ENCODE results near the gene CACNG4.

The CACNG4 gene

GRCh38 chr17:67043283-67043682 is 78.8 kb downstream of the CACNG4 start:
- no peak for DNase-seq (ENCODE audit: low read depth)

GRCh38 chr17:67044016-67044772 is 79.7 kb downstream of the CACNG4 start, which contains the start of gene CACNG1:
Gene CACNG1, plus strand, starts transcription at chr17:67044554. Its CDS starts 107 bp downstream, at chr17:67044661.
- no peak for DNase-seq (ENCODE audit: low read depth)

GRCh38 chr17:67044940-67045339 is 80.4 kb downstream of the CACNG4 start:
- DNase-seq (ENCODE audit: low read depth): no peak

DNA sequence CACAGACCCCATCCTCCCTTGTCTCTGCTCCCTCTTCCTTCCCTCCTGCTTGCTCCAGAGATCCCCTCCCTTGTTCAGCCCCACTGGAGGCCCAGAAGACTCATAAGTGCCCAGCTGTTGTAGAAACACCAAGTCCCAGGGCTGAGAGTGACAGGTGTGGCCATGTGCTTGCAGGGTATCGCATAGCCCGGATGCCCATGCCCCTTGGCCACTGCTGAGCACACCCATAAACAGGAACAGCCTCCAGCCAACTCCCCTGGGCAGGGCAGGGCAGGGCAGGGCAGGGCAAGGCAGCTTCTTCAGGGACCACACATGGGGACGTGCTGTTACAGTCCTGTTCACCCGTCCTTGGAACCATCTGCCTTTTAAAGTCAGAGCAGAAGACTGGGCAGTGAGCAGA is 81.9 kb downstream of the CACNG4 start:
- no peak for DNase-seq (ENCODE audit: low read depth)

- no peak for DNase-seq (ENCODE audit: low read depth)
Measured at GRCh38 chr17:67047382-67047781, 82.9 kb downstream of the CACNG4 start.

GRCh38 chr17:67049025-67049739 is 84.7 kb downstream of the CACNG4 start:
- no peak for DNase-seq (ENCODE audit: low read depth)

DNA sequence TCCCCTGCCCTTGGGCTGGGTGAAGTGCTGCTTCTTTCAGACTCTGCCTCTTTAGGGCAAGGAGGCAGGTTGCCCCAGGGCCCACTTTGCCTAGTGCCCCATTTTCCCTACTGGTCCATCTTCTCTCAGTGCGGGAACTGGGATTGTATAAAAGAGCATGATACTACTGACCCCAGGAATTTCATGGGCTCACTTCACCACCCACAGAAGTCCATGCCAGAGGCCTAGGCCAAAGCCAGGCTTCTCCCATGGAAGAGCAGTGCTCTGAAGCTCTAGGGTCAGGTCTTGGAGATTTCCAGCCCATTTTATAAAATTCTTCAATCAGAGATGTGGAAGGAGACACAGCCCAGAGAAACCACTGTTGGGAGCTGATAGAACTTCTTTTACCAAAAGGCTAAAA is 85.6 kb downstream of the CACNG4 start:
- no peak for DNase-seq (ENCODE audit: low read depth)

DNA sequence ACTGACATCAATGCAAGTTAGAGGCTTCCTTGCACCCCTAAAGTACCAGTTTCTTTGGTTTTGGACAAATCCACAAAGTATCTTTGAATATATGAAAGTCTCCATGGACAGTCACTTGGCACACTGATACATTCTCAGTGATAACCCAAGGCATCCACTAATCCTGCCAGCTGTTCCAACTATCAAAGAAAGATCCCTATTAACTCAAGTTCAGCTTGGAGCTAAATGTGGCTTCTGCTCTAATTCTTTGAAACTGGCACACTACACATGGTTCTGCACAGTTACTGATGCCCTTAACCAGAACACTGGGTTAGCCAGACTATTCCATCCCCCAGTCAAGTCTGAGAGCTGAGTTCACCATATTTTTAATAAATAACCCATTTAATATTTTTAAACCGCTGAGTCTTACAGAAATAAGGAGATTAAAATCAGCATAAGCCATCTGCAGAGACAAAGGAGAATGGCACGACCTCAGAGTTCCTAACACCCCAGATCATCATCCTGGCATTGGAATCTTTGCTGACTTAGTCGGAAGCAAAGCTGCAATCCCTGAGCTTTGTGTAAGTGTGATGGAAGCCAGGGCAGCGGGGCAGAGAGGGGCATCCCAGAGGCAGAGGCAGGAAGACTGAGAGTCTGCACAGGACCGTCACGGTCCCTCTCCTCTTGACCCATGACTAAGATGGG is 86.1 kb downstream of the CACNG4 start:
- DNase-seq (ENCODE audit: low read depth): no peak

DNA sequence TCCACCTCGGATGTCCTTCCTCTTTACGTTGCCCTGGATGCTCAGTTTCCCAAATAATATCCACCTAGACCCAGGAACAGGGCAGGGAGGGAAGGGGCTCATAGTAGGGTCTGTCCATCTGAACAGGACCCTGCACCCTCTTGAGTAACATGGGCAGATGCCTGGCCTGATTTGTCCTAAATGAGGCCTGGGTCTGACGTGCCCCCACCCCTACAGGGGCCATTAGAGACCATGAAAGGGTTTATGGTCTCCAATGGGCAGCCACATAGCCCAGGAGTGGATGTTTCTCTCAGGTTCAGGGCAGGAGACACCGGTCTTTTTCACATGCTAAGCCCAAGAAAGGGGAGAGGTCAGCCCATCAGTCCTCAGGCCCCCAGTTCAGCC is 86.6 kb downstream of the CACNG4 start:
- DNase-seq (ENCODE audit: low read depth): no peak

- no peak for DNase-seq (ENCODE audit: low read depth)
Measured at GRCh38 chr17:67051837-67052236, 87.3 kb downstream of the CACNG4 start.

GRCh38 chr17:67052720-67053437 is 88.4 kb downstream of the CACNG4 start:
- DNase-seq (ENCODE audit: low read depth): no peak

DNA sequence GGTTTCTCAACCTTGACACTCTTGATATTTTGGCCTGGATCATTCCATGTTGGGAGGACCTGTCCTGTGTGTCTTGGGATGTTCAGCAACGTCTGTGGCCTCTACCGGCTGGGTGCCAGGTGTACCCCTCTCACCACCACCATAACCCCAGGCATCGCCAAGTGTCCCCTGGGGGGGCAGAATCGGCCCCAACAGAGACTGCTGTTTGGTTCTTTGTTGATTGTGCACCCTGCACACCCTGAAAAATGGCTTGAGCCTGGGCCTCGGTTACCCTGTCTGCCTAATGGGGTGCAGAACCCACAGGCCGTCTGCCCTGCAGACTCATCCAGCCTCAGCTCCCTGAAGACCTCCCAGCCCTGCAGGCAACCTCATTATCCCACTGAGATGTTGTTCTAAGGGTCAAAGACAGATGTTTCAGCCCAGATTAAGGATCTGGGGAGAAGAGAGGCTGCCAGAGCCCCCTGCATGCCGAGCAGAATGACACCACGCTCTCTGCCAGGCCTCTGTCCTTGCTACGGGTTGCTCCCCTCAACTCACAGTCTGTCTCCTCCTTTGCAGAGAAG is 89.0 kb downstream of the CACNG4 start:
- no peak for DNase-seq (ENCODE audit: low read depth)

GRCh38 chr17:67054011-67054591 is 89.6 kb downstream of the CACNG4 start:
- no peak for DNase-seq (ENCODE audit: low read depth)

- no peak for DNase-seq (ENCODE audit: low read depth)
Measured at GRCh38 chr17:67054608-67055007, 90.1 kb downstream of the CACNG4 start.

GRCh38 chr17:67055041-67055443 is 90.5 kb downstream of the CACNG4 start:
- no peak for DNase-seq (ENCODE audit: low read depth)

GRCh38 chr17:67055811-67056745 is 91.6 kb downstream of the CACNG4 start:
- no peak for DNase-seq (ENCODE audit: low read depth)

DNA sequence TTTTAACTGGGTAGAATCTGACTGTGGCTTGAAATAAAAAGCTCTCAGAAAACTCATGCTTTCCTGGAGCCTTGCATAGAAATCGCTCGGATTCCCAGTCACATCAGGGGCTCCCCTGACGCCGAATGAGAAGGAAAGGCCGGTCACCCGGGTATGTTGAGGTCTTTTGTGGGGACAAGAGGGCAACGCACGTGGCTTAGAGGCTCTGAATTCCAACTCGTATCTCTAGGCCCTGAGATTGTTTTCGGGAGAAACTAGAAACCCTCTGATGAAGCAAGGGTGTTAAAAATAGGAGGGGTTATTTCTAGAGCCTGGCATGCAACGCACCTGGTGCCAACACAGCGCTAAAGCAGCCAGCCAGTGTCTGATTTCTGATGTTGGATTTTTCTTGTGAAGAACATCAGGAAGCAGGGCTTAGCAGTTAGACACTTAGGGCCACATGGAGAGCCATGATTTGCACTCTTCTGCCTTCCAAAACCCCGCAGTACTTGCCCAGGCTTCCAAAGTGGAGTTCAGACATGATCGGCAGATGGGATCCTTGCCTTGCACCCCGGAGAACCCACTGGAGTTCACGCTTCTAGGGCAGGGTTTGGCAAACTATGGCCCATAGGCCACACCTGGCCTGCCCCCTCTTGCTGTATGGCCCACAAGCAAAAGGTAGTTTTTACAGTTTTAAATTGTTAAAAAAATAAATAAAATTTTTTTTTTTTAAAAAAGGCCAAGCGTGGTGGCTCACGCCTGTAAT is 92.4 kb downstream of the CACNG4 start:
- no peak for DNase-seq (ENCODE audit: low read depth)

DNA sequence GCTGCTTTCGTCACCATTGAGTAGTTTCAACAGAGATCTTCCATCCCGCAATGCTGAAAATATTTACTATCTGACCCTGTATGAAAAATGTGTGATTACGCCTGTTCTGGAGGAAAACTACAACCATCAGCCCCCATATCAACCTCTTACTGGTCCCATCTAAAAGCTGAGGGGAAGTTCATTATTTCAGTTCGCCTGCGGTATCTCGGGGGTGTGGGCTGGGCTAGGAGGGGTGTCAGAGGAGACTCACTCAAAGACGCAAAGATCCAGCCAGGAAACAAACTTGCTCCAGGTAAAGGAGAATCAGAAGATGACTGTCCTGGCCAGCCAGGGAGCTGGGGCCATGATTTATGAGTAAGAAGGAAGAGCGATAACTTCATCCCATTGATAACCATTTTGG is 93.5 kb downstream of the CACNG4 start:
- no peak for DNase-seq (ENCODE audit: low read depth)

GRCh38 chr17:67059372-67059771 is 94.9 kb downstream of the CACNG4 start:
- no peak for DNase-seq (ENCODE audit: low read depth)

- no peak for DNase-seq (ENCODE audit: low read depth)
Measured at GRCh38 chr17:67063141-67063540, 98.6 kb downstream of the CACNG4 start.

All from activated T-helper 1 cell treated with Interleukin-2 at 50 U/mL for 16 hours (primary cell).